CD4-positive, alpha-beta T cell treated with Interleukin-6 at 100 ng/mL for 8 hours (primary cell): ENCODE measurements around the gene KRT14.
"Not testable (repeated sequence)": the region's sequence is repeated elsewhere in the genome, so short reads cannot be mapped to it uniquely, and the experiment has no call there.

Experiments
- DNase-seq: peaks from one replicate; pipeline ENCODE4 v3.0.0-alpha.2; 2020; ENCODE audit warnings: mixed read lengths, low spot score

The KRT14 gene

GRCh38 chr17:41578971-41579370, 7.7 kb downstream of the KRT14 start:
- no peak for DNase-seq

DNA sequence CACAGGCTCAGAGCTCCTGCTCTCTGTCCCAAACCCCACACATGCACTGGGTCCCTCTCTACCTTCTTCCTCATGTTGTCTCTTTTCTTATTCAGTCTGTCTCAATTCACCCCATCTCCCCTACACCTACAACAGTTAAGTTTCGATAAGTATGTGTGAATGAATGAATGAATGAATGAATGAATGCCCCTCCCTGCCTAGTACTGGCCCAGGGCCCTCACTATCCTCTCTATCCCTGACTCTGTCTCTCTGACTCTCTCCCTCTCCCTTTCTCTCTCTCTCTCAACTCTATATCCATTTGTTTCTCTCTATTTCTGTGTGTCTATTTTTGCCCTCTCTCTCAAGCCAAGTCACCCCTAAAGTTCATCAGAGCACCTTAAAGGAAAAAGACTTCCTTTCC, 8.2 kb downstream of the KRT14 start:
- no peak for DNase-seq

- not testable (repeated sequence) for DNase-seq
Measured at GRCh38 chr17:41576740-41577139, 10.0 kb downstream of the KRT14 start.

GRCh38 chr17:41575336-41575735, 11.4 kb downstream of the KRT14 start:
- DNase-seq: no peak

DNA sequence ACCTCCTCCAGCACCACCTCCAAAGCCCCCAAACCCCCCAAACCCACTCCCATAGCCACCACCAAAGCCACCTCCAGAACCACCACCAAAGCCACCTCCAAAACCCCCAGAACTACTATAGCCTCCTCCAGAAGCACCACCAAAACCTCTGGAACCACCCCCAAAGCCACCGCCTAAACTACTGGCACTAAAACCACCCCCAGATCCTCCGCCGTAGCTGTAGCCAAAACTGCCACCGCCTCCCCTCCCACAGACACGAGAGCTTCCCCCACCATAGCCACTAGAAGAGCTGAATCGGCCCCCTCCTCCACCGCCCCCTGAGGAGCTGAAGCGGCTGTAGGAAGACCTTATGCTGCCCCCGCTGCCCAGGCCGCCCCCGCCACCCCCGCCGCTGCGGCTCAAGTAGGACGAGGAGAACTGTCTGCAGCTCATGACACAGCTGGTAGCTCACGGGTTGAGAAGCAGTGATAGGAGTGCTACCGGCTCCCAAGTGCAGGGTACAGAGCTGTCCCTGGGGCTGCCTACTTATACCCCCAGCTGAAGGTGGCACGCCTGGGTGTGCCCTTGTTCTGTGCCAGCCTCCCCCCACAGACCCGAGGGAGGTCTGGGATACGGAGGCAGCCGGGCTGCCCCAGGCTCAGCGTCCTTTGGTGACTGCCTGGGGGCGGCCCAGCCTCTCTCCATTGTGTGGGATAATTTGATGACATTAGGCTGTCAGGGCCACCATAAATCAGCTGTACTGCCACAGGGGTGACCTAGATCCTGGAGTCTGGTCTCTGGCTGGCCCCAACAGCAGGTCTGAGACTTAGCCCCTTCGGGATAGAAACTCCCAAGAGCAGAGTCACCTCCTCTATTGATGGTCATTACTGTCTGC, 14.9 kb downstream of the KRT14 start, which contains the start of gene KRT9:
Gene KRT9 (minus strand): TSS at position 499 of the 874 bp plus-strand sequence. CDS start 67 bp downstream, at position 432.
- no peak for DNase-seq

- peak; percentile 3 for DNase-seq
Measured at GRCh38 chr17:41567317-41567716, 19.4 kb downstream of the KRT14 start.

GRCh38 chr17:41565338-41565737, 21.4 kb downstream of the KRT14 start:
- DNase-seq: no peak

DNA sequence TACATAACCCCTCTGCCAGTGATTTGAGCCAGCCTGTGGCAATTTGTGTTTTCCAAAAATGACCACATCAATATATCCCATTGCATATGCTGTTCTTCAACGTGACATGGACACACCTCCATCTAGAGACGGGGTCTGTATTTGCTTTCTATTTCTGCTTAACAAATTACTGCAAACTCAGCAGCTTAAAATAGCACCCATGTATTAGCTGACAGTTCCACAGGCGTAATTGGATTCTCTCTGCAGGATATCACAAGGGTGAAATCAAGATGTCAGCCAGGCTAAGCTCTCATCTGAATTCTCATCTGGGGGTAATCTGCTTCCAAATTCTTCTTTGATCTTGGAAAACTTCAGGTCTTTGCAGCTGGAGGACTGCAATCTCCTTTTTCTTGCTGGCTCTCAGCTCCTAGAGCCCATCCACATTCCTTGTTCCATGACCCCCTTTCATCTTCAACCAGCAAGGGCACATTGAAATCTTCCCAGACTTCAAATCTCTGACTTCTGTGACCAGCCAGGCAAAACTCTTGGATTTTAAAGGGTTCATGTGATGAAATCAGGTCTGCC, 23.0 kb downstream of the KRT14 start:
- DNase-seq: no peak

- no peak for DNase-seq
Measured at GRCh38 chr17:41561554-41561953, 25.1 kb downstream of the KRT14 start.

DNA sequence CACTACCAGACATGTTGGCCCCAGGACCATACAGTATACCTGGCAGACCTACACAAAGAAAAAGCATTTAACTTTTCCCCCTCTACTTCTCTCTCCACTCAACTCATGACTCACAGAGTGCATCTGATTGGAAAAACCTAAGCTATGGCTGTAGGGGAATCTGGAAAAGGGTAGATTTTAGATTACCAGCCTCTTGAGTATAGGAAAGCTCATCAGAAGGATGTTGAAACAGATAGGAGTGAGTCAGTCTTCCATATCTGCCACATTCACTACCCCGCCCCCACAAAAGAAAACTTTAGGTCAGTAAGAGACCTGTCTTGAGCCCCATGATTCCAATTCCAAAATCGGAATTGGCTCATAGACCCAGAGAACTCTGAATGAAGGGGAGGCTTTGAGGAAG, 27.1 kb downstream of the KRT14 start:
- no peak for DNase-seq

DNA sequence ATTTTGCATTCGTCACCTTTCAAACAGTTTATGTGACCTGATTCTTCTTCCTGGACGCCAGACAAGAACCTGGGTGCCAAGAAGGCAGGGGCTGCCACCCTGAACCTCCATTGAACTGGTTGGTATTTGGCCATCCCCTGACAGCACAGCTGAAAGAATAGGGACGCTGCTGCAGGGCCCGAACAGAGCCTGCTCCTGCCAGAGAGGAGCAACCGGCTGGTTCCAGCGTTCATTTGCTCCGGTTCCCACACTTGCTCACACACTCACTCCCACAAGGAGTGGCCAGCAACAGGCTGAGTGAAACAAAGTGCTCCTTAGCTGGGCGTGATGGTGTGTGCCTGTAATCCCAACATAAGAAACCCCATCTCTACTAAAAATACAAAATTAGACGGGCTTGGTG, 29.8 kb downstream of the KRT14 start:
- no peak for DNase-seq

DNA sequence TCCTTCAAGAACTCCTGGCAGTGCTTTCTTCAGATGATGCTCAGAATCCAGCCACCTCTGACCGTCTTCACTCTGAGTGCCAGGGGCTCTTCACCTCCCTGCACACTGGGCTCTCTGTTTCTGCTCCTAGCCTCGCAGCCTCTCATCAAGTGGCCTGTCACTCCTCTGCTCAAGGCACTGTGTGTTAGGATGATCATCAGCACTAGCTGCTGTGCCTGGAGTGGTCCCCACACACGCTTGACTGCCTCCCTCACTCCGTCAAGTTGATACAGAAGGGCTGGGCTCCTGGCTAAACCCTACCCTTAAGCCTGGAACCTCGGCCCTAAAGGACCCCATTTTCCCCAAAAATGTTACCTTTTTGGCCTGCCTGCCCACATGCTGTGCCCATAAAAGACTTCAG, 30.4 kb downstream of the KRT14 start:
- DNase-seq: no peak

GRCh38 chr17:41555105-41555887, 31.4 kb downstream of the KRT14 start:
- no peak for DNase-seq

DNA sequence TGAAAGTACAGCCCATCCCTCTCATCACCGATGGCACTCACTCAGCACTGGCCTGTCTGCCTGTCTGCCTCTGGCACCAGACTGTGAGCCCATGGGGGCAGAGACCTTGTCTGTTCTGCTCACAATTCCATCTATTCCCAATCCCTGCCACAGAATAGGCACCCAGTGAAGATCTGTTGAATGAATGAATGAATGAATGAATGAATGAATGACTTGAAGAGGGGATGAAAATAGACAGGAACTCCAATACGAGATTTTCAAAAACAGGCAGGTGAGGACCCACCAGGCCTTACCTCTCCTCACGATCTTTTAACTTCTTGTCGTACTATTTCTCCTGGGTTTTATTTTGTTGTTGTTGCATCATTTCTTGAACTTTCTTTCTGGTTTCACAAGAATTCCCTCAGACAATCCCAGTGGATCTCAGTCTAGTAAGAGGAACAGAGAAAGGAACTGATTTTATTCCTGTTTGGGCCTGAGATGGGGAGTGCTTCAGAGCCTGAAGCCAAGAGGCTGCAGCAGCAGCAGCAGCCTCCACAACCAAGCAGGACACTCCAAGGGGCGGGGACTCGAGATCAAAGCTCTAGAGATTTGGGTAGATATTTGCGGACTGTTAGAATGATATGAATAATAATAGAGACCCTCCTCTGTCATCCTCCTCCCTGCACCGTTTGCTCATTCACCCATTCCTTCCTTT, 32.6 kb downstream of the KRT14 start:
- DNase-seq: no peak

- no peak for DNase-seq
Measured at GRCh38 chr17:41553176-41553575, 33.5 kb downstream of the KRT14 start.

- DNase-seq: no peak
Measured at GRCh38 chr17:41552455-41552854, 34.2 kb downstream of the KRT14 start.

DNA sequence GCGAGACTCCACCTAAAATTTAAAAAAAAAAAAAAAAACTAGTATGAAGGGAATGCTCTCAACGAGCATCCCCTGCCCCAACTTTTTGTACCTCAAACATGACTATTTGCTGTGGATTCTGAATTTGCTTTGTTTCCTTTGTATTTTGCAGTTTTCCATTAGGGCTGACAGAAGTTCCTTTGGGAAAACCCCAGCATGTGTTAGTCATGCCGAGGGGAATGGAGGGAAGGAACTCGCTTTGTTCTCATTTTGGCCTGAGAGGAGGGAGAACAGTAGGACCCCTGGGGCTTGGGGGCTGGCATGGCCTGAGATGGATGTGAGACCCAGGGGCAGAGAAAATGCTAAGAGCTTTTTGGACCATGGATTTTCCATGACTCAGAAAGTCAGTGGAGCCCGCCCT, 35.3 kb downstream of the KRT14 start:
- no peak for DNase-seq

GRCh38 chr17:41549596-41550039, 37.1 kb downstream of the KRT14 start:
- no peak for DNase-seq

DNA sequence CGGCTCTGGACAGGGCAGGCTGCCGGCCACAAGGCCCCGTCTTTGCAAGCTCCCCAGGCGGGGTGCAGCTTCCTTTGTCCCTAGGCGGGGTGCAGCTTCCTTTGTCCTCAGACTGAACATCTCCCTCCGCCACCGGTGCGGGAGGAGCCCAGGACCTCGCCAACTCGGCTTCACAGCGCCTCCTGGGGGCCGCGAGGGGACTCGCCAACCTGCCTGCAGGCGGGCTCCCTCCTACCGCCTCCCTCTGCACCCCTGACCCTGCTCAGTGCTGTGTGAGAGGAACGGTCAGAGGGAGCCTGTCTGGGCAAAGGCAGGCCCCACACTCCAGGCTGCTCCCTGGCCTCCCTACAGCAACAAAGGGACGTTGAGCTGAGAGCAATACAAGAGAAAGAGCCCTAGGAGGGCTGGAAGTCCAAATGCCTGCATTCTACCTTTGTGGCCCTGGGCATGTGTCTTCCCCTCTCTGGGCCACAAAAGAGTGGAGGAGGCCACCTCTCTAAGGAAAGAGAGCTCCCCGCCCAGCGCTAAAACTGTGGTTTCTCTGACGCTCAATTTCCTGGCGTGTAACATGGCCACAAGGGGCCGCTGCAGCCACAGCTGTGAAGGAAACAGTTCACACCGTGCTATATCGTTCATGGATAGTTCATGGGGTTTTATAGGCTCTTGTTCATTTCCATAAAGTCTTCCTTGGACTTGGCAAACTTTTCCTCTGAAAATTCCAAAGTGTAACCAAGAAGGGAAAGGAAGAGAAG, 37.7 kb downstream of the KRT14 start:
- DNase-seq: peak; percentile 83

DNA sequence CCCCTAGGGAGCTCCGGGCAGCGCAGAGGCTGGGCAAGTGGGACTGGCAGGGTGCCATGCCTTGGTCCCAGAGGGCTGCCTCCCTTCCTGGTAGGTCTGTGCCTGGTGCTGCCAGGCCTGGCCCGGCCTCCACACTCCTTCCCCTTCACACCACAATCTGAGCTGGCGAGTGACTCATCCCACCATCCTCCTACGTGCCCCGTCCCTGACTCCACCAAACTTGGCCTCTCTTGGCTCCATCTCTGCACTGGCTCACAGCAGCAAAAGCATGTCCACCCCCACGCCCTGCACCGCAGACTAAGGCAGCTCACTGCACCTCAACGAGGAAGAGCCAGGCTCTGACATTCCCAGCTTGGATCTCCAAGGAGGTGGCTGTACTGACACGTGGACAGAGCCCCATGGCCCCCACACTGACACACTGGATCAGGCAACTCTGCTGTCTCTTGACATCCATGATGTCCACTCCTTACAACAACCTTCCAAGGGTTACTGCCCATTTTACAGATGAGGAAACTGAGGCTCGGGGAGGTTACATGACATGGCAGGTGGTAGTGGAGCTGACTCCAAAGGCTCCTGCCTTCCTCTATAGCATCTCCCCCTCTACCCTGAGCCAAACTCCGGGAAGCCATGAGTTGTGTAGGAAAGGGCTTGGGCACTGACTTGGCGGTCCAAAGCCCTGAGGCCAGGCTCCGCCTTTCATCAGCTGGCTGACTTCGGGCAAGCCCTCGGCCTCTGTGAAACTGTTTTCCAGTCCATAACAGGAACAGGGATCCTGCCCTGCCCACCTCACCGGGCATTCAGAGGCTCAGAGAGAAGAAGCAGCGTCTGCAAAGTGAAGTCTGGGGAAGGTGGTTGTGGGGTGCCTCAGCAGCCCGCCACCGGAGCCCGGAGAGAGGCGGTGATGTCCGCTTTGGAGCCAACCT, 38.5 kb downstream of the KRT14 start:
- peak; percentile 17 for DNase-seq
